Peyer's patch (tissue), 4 donors: ENCODE results near the gene NKD2.

Source experiments
- CTCF ChIP-seq, 6 experiments: fragments of 450-650 bp in 4 of 6; fragments of 200-600 bp in 2 of 6; sonication (generic) in 1 of 6; IDR thresholded peaks; one replicate each; pipeline ENCODE4 v1.5.1; 2017 to 2019; ENCODE audit warnings: antibody characterized with exemption in 6 of 6, mild to moderate bottlenecking in 3 of 6, moderate library complexity in 1 of 6
- POLR2A ChIP-seq, 2 donors: fragments of 450-650 bp; IDR thresholded peaks; one replicate each; pipeline ENCODE4 v1.5.1; 2017; ENCODE audit warnings: antibody characterized with exemption in 2 of 2, mild to moderate bottlenecking in 2 of 2, moderate library complexity in 2 of 2

- TF ChIP-seq CTCF (IDR thresholded peaks at IDR 0.05) (no peak), POLR2A (IDR thresholded peaks at IDR 0.05) (no peak)
These were observed 20.8 kb downstream of the NKD2 start for GRCh38 chr5:1029282-1029944.
